8988T (cell line): ENCODE data around the gene DCLK2.

Experiments
- DNase-seq: peaks from one replicate; pipeline ENCODE4 v3.0.0; 2011

DCLK2 gene

DNA sequence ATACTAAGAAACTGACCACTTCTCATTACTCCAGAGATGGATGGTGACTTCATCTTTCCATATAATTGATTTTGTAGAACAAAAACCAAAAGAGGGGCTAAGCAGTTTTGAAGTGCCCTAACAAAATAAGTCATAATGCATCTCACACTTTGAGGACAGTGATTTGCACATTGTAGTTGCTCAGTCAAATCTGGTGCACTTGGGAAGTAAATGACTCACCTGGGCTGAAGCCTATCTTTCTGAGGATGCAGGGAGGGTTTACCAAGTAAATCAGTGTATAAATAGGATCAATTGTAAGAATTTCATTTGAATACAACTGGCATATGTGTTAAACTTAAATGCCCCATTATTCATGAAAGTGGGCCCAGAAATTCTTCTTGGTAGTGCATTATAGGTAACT, 134.2 kb downstream of the DCLK2 start:
- DNase-seq = no peak

DNA sequence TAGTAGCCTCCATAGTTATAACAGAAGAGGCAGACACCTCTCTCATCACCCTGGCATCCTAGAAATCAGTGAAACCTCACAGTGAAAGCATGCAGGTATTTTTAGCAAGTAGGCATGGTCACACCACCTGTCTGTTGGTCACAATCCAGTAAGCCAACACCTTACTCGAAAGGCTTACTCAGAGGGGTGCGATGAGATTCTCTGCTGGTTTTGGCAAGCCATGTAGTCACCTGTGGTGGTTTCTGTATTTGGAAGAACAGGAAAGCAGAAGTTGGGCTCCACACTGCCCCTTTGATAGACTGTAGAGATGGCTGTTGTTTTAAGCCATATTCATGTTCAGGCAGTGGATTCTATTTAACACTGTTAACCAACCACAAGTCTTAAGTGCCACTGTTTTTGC, 134.7 kb downstream of the DCLK2 start:
- DNase-seq = no peak

DNA sequence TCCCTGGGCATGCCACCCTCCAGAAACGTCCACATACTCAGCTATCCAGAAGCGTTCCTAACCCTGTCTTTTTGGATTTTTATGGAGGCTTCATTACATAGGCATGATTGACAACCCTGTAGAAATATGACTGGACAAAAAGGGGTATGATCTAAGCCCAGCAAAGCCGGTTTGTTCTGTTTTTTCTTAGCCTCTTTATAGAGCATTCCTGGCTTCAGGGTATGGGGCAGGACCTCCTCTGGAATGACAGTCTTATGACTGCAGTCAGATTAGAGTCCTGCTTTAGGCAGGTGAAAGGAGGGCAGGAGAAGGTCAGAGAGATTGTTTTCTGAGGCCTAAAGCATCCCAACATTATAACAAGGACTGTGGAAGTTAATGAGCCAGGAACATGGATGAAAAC, 137.4 kb downstream of the DCLK2 start:
- DNase-seq = no peak

DNA sequence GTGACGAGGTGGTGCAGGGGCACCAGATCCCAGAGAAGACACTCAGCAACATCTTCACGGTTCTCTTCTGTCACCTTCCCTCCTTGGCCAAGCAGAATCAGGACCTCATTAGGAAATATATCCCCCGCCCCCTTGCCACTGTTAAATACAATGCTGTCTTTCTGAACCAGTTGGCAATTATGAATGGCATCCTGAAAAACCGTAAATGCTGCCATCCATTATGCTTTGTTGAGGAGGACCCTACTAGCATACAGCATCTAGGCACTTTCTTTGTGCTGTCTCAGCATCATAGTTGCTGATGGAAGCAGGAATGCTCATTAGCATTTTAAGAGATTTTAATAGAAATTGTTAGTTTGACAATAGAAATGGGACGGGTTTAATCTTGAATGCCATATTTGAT, 138.5 kb downstream of the DCLK2 start:
- DNase-seq = no peak

DNA sequence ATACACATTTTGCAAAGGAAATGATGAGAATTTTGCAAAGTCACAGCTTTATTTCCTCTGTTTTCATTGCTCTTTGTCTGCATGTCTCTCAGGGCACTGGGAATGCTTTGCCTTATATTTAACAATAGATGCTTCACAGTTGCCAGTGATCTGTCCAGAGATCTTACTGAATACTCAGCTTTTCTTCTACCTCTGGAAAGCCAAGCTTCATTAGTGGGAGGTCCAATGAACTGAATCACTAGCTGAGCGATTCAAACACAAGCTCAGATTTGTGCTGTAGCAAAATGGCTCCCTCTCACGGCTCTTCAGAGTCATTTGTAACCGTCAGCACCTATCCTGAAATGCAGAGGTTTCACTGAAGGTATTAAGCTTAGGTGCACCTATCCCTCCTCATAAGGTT, 138.9 kb downstream of the DCLK2 start:
- DNase-seq = no peak

DNA sequence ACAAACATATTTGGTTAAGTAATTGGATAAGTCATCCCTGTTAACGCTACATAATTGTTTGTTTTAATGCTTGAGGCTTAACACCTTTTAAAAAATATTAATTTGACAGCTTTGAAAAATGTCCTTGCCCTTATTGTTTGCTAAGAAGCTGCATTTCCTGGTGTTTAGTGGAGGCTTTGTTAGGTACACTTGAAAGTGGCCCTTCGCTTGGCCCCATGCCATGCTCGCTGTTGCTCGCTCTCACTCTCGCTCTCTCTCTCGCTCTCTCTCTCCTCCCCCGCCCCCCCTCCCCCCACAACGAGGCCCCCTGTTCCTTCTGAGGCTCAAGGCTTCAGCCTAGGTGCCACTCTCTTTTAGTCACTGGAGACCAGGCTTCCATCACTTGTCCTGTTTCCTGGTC, 139.6 kb downstream of the DCLK2 start:
- DNase-seq = no peak

DNA sequence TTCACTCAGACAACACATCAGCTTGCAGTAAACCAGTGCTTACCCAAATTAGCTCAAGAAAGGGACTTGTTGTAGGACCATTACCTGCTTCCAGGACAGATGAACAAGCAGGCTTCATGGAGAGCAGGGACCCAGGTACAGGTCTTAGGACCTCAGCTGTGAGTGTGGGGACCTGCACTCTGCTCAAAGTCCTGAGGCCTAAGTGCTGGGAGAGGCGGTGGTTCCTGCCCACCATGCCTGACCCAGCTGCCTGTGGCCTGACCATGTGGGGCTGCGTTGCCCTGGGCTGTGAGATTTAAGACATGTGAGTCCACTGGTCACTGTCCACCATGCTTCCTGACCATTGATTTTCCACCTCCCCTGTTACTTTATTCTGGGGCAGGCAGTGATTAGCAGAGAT, 140.2 kb downstream of the DCLK2 start:
- DNase-seq = no peak

DNA sequence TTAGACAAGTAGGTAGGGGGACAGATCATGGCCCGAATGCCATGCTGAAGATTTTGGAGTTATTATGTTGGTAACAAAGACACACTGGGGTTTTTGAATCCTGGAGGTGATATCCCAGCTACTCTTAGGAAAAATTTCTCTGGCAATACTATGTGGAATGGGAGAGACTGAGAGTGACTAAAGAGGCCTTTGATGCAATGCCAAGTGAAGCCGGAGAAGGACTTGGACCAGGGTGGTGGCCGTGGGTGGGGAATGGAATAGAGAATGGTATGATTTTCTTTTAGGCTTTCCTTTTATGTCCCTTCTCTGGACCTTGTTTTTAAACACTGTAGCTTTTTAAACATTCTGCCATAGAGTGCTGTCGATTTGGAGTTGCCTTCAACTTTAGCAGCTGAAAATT, 141.6 kb downstream of the DCLK2 start:
- no peak for DNase-seq

DNA sequence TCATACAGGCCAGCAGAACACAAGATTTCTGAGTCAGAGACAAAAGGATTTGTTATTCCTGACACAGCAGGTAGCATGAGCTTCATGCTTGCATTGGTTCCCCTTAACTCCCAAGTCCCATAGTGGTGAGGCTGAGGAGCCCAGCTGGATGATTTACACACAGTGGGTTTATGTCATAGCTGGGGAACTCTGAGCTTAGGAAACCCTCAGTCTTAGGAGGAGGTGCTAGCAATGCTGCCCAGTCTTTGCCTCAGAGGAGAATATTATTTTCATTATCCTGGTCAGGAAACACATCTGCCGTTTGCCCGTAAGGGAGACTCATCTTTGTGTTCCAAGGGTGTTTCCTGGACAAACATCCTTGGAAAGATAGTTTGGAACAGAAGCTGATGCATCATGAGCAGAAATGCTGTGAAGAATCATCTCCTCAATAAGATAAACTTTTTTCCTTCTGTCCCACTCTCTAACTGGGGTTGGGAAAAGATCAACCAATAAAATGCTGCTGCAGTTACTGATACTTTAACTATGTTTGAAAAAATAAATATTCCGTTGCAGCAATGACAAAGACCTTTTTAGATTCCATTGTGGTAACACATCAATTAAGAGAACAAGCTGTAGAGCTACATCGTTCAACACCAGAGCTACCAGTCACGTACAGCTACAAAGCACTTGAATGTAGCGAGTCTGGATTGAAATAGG, 146.8 kb downstream of the DCLK2 start:
- DNase-seq = no peak

DNA sequence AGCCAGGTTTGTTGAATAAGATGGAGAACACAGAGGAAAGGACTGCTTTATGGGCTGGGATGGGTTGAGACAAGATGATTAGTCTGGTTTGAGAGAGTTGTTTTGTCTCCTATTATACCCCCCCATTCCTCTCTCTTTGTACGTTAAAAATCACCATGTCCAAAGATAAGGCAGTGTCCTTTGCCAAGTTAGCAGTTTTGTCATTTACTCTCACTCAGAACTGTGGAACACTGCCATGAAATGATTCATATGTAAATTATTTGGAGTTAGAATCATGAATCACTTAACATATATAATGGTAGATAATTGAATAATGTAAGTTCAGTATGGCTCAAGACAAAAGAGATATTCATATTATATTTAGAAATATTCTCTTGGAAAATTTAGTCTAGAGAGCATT, 151.3 kb downstream of the DCLK2 start:
- DNase-seq = no peak

DNA sequence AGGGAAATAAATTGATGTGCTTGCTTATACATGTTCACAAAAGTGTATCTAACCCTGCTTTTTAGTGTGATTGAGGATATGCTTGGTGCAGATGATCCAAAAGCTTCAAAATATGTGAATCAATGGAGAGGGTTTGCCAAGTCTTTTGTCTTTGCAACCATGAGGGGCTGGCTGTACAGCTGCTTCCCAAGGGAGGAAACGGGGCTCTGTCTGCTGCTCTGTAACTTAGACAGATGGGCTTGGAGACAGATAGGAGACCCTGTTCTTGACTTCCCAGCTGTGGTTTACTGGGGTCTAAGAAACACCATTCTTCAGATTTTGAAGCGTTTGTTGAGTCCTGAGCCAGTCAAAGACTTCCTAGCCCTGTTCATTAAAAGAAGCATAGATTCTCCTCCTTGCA, 152.3 kb downstream of the DCLK2 start:
- DNase-seq = no peak

DNA sequence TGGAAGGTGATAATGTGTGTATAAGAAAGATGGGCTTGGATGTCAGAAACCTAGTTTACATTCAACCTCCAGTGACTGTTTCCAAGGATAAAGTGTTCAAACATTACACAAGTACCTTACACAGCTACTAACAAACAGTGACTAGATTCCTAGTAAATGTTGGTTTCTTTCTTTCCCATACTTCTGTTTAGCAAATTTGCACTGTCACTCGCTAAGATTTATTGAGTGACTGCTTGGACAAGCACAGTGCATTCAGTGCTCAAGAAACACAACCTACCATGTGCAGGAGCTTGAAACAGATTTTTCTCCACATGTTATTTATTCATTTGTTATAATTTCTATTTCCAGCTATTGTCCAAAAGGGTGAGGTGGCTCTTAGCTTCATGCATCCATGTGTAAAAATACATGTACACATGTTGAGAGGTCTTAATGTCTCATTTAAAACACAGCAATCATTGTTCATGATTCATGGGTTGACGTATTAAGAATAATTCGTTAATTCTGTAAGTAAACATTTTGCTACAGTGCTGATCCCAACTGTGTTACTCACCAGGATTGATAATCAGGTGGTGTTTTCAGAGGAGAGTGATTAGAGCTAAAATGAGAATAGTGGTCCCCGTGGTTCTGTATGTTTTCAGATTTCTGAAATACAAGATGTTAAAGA, 153.0 kb downstream of the DCLK2 start:
- no peak for DNase-seq

DNA sequence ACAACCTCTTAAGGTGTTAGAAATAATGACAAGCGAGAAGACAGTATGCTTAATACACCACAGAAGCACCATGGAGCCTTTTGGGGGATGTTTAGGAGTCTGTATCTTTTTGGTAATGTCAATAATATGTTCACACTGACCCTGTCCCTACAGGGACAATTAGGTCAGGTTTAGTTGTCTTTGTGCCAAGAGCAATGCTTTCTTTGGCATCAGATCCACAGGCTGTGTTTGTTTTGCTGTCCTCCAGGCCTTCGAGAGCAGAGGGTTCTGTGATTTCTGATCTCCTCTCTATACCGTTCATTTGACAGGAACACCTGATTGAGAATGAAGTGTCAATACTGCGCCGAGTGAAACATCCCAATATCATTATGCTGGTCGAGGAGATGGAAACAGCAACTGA, 153.8 kb downstream of the DCLK2 start:
- DNase-seq = no peak

DNA sequence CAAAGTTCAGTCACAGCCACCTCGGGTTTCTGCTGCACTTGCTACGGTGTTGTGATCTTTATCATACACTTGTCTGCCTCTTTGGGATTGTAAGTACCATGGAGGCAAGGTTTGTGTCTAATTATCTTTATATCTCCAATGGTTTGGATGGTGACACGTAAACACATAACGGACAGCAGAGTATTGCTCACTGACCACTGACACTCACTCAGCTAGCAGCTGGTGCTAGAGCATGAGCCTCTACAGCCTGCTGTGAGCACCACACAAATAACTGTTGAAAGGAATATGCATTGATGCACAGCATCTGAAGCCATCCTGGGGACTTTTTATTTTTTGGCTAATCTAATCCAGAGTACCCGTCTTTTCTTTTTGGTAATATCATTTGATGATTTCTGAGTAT, 156.0 kb downstream of the DCLK2 start:
- no peak for DNase-seq

DNA sequence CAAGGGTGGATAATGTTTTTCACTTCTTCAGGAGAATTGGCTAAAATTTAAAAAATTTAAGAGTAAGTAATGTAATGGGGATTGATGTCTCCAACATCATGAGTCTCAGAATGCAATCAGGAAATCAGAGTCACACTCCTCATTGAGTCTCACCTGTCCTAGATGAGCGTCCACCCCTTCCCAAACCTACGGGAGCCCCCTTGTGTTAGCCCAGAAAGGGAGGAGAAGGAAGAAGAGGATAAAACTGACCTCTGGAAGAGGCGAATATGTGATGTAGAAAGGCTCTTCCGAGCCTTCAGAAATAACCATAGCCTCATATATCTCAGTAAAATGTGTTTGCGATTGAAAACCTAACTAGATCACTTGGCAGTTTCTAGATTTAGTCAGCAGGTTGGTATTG, 157.1 kb downstream of the DCLK2 start:
- no peak for DNase-seq

DNA sequence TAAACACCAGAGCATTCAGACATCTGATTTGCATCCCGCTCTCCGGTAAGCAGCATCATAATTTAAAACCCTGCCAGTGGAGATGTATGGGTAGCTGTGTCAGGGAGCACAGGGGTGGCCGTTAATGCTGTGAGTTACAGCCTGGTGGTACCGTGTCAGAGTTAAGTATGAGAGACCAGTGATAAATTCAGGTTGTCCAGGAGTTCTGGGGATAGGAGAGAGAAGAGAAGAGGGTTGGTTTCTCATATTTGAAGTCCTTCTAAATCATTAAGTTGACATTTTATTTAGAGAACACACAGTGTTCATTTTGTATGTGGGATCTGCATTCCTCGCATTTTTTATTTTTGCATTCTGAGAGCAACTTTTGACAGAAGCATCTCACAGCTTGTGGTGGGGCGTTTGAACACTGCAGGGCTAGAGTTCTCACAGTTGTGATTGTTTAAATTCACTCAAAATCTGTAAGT, 157.6 kb downstream of the DCLK2 start:
- DNase-seq = no peak

DNA sequence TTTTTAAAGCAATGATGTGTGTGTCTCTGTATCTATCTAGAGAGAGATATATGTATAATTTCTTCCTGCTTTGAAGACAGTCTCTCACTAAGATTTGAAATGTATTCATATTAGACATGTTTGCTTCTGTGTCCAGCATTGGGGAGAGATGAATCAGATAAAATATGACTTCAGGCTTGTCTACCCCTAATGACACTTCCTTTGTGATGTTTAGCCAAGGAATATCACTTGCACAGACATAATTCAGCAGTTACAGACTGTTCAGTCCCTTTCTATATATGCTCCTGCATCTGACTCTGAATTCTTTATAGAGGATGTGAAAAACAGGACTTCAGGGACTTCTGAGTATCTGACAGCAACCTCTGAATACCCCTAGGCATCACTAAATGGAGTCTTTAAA, 158.4 kb downstream of the DCLK2 start:
- DNase-seq = no peak

DNA sequence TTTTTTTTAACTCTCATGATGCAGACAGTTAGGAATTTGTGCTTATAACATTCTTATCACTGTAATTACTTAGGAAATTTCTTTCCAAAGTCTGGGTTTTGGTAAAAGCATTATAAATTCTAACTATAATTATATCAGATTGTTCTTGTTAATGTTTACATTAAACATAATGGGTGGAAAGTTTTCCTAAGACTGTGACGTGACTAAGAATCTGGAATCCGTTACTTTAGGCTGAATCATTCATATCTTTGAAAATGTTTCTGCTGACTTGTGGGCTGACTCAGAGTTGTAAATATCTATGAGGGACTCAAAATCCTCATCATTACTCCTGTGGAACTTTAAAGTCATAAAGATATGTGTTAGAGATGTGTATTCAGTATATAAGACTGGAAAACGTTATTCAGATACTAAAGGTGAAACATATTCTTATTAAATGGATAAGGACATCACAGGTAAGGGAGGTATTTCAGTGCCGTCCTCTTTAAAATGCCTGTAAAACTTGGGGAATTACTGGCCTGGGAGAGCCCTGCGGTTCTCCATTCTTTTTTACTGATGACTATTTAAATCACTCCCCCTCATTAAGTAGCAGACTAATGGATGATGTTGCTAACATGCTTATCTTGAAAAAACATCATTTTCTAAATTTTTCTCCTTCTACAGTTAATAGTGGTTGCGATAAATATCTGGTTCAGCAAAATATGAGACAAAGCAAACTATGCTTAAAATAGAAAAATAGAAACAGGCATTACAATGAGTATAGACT, 159.0 kb downstream of the DCLK2 start:
- no peak for DNase-seq

DNA sequence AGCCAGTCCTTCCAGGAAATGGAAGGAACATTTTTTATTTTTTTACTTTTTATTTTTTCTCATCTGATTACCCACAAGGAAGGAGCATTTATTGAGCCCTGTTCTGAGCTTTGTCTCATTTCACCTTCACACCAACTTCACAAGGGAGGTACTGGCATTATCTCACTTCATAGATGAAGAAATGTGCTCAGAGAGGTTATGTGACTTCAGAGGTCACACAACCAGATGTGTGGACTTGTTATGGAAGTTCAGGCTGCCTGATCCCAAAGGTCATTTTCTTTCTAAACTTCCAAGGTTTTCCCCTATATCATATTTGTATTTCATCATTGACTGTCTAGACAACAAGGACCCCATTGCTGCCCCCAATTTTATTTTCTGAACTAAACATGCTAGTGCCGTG, 160.3 kb downstream of the DCLK2 start:
- DNase-seq = no peak

DNA sequence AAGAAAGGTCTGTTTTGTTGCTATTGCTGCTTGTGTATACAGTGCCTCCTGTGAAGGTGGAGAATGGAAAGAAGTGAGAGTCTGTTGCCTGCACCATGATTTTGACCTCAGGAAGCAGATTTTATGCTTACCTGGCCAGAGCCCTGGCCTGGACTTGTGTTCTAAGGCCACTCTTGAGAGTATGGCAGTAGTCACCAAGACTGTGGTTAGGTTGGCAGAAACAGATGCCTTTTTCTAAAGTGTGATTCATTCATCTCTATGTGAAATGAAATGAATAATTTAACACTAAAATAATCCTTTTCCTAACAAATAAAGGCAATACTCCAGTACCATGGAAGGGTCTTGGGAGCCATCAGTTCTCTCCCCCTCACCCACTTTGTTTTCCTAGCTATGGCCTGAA, 161.8 kb downstream of the DCLK2 start:
- DNase-seq = no peak

DNA sequence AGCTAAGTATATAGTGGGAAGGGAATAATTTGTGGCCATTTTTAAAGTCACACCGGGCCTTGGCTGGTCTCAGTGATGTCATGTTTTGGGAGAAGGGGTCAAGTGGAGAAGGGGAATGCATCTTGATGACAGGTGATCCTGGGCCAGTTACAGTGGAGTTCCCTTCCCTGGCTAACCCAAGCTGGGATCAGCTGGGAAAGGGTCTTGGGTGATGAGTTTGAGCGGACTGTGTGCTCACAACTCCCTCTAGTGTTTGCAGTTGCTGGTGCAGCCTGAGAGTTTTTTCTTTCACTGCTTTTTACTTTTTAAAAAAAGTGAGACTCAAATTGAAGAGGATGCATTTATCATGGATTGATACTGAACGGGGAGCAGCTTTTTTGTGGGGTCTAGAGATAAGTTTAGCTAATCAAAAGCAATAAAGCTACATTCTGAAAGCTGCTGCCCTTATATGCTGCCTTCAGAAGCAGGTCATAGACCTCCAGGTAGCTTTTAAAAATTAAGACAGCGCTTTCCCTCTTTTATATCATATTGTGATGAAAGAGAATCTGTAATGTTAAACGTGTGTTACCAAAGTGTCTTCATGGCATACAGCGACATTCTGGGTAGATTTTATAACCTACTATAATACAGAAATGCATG, 164.7 kb downstream of the DCLK2 start:
- DNase-seq = no peak

DNA sequence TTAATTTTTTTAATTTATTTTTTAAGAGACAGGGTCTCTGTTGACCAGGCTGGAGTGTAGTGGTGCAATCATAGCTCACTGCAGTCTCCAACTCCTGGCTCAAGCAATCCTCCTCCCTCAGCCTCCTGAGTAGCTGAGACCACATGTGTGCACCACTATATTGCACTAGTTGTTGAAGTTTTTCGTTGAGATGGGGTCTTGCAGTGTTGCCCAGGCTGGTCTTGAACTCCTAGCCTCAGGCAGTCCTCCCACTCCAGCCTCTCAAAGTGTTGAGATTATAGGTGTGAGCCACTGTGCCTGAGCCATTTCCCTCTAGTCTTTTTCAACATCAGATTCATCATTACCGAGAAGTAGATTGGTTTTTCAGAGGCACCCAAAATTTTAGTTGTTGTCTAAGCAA, 165.7 kb downstream of the DCLK2 start:
- no peak for DNase-seq

DNA sequence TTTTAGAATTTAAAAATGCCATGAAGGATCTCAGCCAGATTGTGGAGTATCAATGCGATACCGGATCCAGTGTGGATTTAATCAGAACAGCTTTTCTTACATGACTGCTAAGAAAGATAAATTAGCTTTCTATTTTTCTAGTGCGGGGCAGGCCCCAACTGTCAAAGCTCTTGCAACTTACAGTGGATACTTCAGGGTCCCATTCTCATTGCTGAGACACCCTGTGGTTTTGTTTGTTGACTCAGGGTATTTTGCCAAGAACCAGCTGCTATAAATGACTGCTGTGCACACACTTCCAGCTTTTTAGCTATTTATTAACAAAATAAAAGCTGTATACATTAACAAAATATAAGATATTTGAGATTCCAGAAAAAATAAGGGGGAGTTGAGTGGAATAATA, 166.4 kb downstream of the DCLK2 start:
- no peak for DNase-seq

DNA sequence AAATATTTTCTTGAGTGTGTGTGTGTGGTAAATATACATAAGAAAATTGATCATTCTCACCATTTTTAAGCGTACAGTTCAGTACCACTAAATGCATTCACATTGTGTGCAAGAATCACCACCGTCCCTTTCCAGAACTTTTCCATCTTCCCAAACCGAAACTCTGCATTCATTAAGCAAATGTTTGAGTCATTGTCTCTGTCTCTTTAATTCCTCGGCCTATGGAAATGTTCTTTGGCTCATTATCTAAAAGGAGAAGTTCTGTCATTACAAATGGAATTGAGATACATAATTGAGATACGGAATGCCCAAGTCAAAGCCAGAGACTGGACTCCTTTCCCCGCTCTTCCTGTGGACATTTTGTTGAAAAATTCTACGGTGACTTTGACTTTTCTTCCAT, 168.9 kb downstream of the DCLK2 start:
- DNase-seq = no peak
